Duodenal mucosa (tissue), 2 donors: ENCODE results near the gene SSBP1.
"Not testable (repeated sequence)": the region's sequence is repeated elsewhere in the genome, so short reads cannot be mapped to it uniquely, and the experiment has no call there.

Experiments
- H3K27ac ChIP-seq: one replicate; pipeline ENCODE4 v1.7.0; 2013; ENCODE audit warnings: low read depth, low read length
- H3K27me3 ChIP-seq, 2 donors: one replicate each; pipeline ENCODE4 v1.7.0; 2013; ENCODE audit warnings: low read length in 2 of 2, control low read depth in 1 of 2; ENCODE audit not compliant: insufficient read depth in 2 of 2, control insufficient read depth in 1 of 2
- H3K36me3 ChIP-seq, 2 donors: one replicate each; pipeline ENCODE4 v1.7.0; 2013; ENCODE audit warnings: low read length in 2 of 2, control low read depth in 1 of 2; ENCODE audit not compliant: insufficient read depth in 2 of 2, control insufficient read depth in 1 of 2
- H3K4me1 ChIP-seq, 2 donors: one replicate each; pipeline ENCODE4 v1.7.0; 2013; ENCODE audit warnings: low read length in 2 of 2, control low read depth in 1 of 2; ENCODE audit not compliant: insufficient read depth in 2 of 2, control insufficient read depth in 1 of 2
- H3K4me3 ChIP-seq, 2 donors: one replicate each; pipeline ENCODE4 v1.7.0; 2013; ENCODE audit warnings: low read length in 2 of 2, low read depth in 1 of 2
- H3K9ac ChIP-seq, 2 donors: one replicate each; pipeline ENCODE4 v1.7.0; 2013; ENCODE audit warnings: low read length in 2 of 2, low read depth in 1 of 2
- H3K9me3 ChIP-seq, 2 donors: one replicate each; pipeline ENCODE4 v1.7.0; 2013; ENCODE audit warnings: low read length in 2 of 2, control low read depth in 1 of 2; ENCODE audit not compliant: control insufficient read depth in 1 of 2

SSBP1 gene

GRCh38 chr7:141729020-141729419, 9.1 kb upstream of the SSBP1 start:
- Histone ChIP-seq H3K4me1 (no peaks in the 10 kb centered on the region), H3K9me3 (no peaks in the 10 kb centered on the region), H3K27ac (no peak overlapping the region), H3K9ac (no peak overlapping the region), H3K27me3 (no peaks in the 10 kb centered on the region), H3K4me3 (no peak overlapping the region), H3K36me3 (no peaks in the 10 kb centered on the region)

- Histone ChIP-seq H3K36me3 (no peaks in the 10 kb centered on the region), H3K9me3 (no peaks in the 10 kb centered on the region), H3K27ac (no peak overlapping the region), H3K4me3 (no peak overlapping the region), H3K4me1 (no peaks in the 10 kb centered on the region), H3K9ac (no peak overlapping the region), H3K27me3 (no peaks in the 10 kb centered on the region)
Measured at GRCh38 chr7:141731476-141732149, 6.5 kb upstream of the SSBP1 start.

GRCh38 chr7:141737118-141737835, 881 bp upstream of the SSBP1 start:
- peaks cover 8 to 22% of the 10 kb centered on the region in 2 donors for H3K36me3 ChIP-seq
- peak overlapping the region; percentile 55 to 98 for H3K9ac ChIP-seq
- no peaks in the 10 kb centered on the region for H3K9me3 ChIP-seq
- no peaks in the 10 kb centered on the region for H3K27me3 ChIP-seq
- H3K4me3 ChIP-seq = peak overlapping the region; percentile 86 to 99
- peak overlapping the region; percentile 24 for H3K27ac ChIP-seq
- peaks cover 19 to 21% of the 10 kb centered on the region in 2 donors for H3K4me1 ChIP-seq

- peaks cover 16 to 32% of the 10 kb centered on the region in 2 donors for H3K36me3 ChIP-seq
Measured at GRCh38 chr7:141738592-141739013, 445 bp downstream of the SSBP1 start.

GRCh38 chr7:141739250-141739649, 1.1 kb downstream of the SSBP1 start:
- Histone ChIP-seq H3K4me1 (peaks cover 19 to 21% of the 10 kb centered on the region in 2 donors), H3K27ac (no peak overlapping the region), H3K4me3 (peak overlapping the region; percentile 86 to 99), H3K27me3 (no peaks in the 10 kb centered on the region), H3K9me3 (no peaks in the 10 kb centered on the region), H3K36me3 (peaks cover 23 to 38% of the 10 kb centered on the region in 2 donors), H3K9ac (peak overlapping the region; percentile 55 to 98)

More at GRCh38 chr7:141738592-141739013, 445 bp downstream of the SSBP1 start:
- H3K27me3 ChIP-seq = no peaks in the 10 kb centered on the region
- peaks cover 19 to 21% of the 10 kb centered on the region in 2 donors for H3K4me1 ChIP-seq
- peak overlapping the region; percentile 55 to 98 for H3K9ac ChIP-seq
- no peaks in the 10 kb centered on the region for H3K9me3 ChIP-seq
- peak overlapping the region; percentile 86 to 99 for H3K4me3 ChIP-seq
- H3K27ac ChIP-seq = peak overlapping the region; percentile 20

GRCh38 chr7:141742229-141742628, 4.1 kb downstream of the SSBP1 start:
- Histone ChIP-seq H3K4me1 (peaks cover 16 to 18% of the 10 kb centered on the region in 2 donors), H3K9me3 (no peaks in the 10 kb centered on the region), H3K9ac (no peak overlapping the region), H3K36me3 (peaks cover 29 to 61% of the 10 kb centered on the region in 2 donors), H3K4me3 (no peak overlapping the region), H3K27me3 (no peaks in the 10 kb centered on the region), H3K27ac (no peak overlapping the region)

GRCh38 chr7:141744131-141744530, 6.0 kb downstream of the SSBP1 start:
- Histone ChIP-seq H3K27ac (no peak overlapping the region), H3K4me1 (peaks cover 10% of the 10 kb centered on the region in 2 donors), H3K36me3 (peaks cover 37 to 70% of the 10 kb centered on the region in 2 donors)

GRCh38 chr7:141748396-141748795, 10.2 kb downstream of the SSBP1 start:
- Histone ChIP-seq H3K4me3 (no peak overlapping the region), H3K36me3 (peaks cover 54 to 83% of the 10 kb centered on the region in 2 donors), H3K4me1 (no peaks in the 10 kb centered on the region), H3K27ac (no peak overlapping the region), H3K9me3 (peaks cover 25 to 29% of the 10 kb centered on the region in 2 donors), H3K27me3 (no peaks in the 10 kb centered on the region), H3K9ac (no peak overlapping the region)

More at GRCh38 chr7:141744131-141744530, 6.0 kb downstream of the SSBP1 start:
- H3K9me3 ChIP-seq = no peaks in the 10 kb centered on the region
- H3K4me3 ChIP-seq = no peak overlapping the region
- no peak overlapping the region for H3K9ac ChIP-seq
- H3K27me3 ChIP-seq = no peaks in the 10 kb centered on the region

- H3K27me3 ChIP-seq, H3K4me1 ChIP-seq, H3K4me3 ChIP-seq, H3K27ac ChIP-seq, H3K9ac ChIP-seq: not testable (repeated sequence)
- Histone ChIP-seq H3K9me3 (peaks cover 25 to 29% of the 10 kb centered on the region in 2 donors), H3K36me3 (peaks cover 39 to 73% of the 10 kb centered on the region in 2 donors)
Measured at GRCh38 chr7:141751904-141752303, 13.7 kb downstream of the SSBP1 start.

- Histone ChIP-seq H3K27me3 (no peaks in the 10 kb centered on the region), H3K4me1 (no peaks in the 10 kb centered on the region), H3K9ac (no peak overlapping the region), H3K4me3 (no peak overlapping the region), H3K36me3 (peaks cover 39 to 80% of the 10 kb centered on the region in 2 donors), H3K9me3 (peaks cover 25 to 29% of the 10 kb centered on the region in 2 donors), H3K27ac (no peak overlapping the region)
Measured at GRCh38 chr7:141752634-141753033, 14.5 kb downstream of the SSBP1 start.
